ENCODE measurements around the gene IQSEC2. TPM values are rescaled to one million over a fixed set of nuclear protein-coding genes. Genes with fewer than 3 reads are reported as not detected.

The IQSEC2 gene
- total RNA-seq = 4.9 and 6.2 TPM in 2 replicates

GRCh38 chrX:53281321-53281822 lies at the start of gene IQSEC2:
IQSEC2 (minus strand) TSS chrX:53281584.

DNA sequence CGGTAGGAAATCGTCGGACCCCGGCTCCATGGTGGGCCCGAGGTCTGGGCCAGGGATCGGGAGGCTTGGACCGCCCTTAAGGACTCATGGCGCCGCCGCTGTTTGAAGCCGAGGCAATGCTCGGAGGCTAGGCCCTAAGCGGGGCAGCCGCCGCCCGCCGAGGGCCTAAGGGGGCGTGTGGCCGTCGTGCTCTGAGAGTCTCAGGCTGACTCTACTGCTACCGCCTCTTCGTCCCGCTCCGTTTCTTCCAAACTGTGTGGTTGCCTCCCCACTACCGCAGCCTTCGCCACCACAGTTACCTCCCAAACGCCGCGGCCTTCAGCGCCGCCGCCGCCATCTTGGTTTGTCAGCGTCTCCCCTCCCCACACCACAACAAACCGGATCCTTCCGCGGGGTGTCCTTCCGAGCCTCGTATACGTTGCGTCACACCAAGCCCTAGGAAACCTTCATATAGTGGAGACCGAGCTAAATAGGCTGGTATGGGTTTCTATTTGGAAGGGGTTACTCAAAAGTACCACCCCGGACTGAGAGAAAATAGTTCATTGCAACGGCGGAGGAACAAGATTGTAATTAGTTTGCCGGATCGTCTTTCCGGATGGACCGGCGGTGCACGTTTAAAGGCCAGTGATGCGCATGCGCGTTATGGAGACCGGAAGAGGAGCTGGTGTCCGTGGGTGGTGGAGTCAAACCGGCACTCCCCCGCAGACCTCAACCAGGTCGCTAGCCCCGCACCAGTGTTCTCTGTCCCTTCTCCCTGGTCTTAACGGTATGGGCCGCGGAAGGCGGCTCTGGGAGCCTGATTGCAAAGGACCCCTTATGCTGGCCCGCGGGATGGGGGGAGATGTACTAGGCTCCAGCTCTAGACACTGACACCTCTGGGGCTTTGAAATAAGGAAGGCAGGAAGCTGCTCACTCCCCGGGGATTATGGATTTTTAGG lies 56.3 kb downstream of the IQSEC2 start, which contains the start of gene KDM5C:
KDM5C (minus strand) TSS at position 348 of the 938 bp plus-strand sequence; CDS start at position 30, 318 bp downstream.

Other genes with a start within 250 kb of the IQSEC2 start
- 2.4 and 8.4 TPM in 2 replicates for gene GPR173, start 232.8 kb downstream of the IQSEC2 start, total RNA-seq
- gene TSPYL2, start 199.2 kb downstream of the IQSEC2 start, total RNA-seq = 26.1 and 30.6 TPM in 2 replicates
- 10.1 TPM in 2 replicates for gene KANTR, start 187.4 kb downstream of the IQSEC2 start, total RNA-seq
- gene KDM5C, start 56.4 kb downstream of the IQSEC2 start, total RNA-seq = 142 and 160 TPM in 2 replicates
- gene SMC1A, start 141.1 kb upstream of the IQSEC2 start, total RNA-seq = 7.7 and 20.8 TPM in 2 replicates
- 0.14 TPM in 1 of 2 replicates, not detected in the other for gene RIBC1, start 141.3 kb upstream of the IQSEC2 start, total RNA-seq
- gene HSD17B10, start 152.8 kb upstream of the IQSEC2 start, total RNA-seq = 51.4 and 52.6 TPM in 2 replicates